Activated CD4-positive, alpha-beta T cell treated with anti-CD3 and anti-CD28 coated beads, Interleukin-2, Interleukin-6, amounts not matched to agents 100 ng/mL and 50 ng/mL, durations not matched to agents 16 hours and 8 hours (primary cell): ENCODE results near the gene UBE2V1.
"Not testable (repeated sequence)": the region's sequence is repeated elsewhere in the genome, so short reads cannot be mapped to it uniquely, and the experiment has no call there.

ENCODE experiments used
- DNase-seq: peaks from one replicate; pipeline ENCODE4 v3.0.0-alpha.2; 2020

The UBE2V1 gene

DNA sequence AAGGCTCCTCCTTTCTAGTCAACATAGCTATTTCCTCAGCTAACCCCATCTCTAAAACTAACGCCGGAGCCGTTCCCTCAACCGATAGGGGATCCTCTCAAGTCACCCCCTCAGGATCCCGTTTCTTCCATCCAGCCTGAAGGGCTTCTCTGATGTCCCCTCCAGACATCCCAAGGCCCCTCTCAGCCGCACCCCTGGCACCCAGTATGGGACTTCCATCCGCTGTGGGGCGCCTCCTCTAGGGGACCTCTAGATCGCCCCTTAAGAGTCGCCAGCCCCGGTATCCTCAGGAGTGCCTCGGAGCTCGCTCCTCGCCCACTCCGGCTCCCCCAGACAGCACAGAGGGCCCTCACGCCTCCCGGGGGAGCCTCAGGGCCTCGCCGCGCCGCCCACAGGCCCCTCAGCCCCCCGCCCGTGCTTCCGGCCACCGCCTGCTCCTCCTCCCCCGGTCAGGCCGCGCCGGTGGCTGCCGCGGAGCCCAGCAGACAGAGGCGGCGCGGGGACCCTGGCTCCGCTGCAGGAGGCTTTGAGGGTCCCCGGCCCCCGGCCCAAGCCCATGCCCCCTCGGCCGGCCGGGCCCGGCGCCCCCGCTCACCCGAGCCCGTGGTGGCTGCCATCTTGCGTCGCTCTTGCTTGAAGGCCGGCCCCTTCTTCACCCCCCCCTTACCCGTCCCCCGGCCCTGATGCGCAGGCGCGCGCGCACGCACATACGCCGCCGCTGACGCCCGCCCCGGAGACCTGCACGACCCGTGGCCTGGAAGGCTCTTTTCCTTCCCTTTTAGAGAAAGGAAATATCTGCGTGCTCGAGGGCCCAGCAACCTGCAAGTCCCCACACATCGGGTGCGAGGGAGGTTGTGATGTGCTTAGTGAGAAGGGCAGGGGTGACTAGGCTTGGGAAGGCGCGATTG lies at the start of gene UBE2V1:
Gene UBE2V1, minus strand, starts transcription at position 639 of the 908 bp plus-strand sequence. Its CDS starts 22 bp downstream, at position 617.
- peak; percentile 93 for DNase-seq

DNA sequence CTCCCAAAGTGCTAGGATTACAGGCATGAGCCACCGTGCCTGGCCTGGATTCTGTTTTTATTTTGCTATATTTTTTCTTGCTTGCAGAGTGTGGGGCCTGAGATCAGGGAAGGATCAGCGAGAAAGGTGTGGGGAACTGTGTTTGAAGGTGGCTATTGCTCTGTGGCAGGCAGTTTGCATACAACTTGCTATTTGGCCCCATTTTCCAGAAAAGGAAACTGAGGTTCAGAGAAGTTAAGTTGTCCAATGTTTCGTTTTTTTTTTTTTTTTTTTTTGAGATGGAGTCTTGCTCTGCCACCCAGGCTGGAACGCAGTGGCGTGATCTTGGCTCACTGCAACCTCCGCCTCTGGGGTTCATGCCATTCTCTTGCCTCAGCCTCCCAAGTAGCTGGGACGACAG lies 48.5 kb upstream of the UBE2V1 start:
- not testable (repeated sequence) for DNase-seq

DNA sequence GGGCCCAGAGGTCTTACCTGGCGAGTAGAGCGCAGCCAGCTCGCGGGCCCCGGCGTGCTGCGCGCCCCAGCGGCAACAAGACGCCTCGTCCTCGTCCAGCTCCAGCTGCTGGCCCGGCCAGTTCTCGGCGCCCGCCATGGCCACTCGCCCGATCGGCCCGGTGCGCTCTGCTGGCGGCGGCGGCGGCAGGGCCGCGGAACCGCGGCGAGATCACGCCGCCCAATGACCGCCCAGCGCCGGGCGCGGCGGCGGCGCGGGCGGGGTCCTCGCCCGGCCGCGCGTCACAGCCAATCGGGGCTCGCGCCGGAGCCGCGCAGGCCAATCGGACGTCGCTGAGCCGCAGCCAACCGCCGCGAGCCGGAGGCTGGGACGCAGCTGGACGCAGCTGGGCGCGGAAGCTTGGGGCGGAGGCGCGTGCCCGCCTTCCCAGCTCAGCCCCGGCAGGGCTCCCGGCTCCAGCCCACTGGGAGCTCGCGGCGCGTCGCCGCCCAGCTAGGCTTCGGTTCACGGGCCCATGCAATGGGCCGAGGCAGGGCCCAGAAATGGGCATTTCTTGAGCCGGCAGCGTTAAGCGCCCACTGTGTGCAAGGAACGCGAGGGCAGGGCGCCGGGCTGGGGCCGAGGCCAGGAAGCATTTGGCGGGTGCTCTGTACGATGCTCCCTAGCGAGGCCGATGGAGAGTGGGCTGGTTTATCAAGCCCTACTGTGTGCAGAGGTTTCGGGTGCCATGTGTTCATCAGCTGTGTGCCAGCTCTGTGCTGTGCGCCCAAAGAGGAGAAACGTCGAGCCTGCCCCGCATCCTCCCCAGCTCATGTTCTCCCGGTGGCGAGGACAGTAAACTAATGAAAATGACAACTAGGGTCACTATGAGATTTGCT lies 40.8 kb upstream of the UBE2V1 start, which contains the start of gene PEDS1:
Gene PEDS1, minus strand, starts transcription at position 224 of the 878 bp plus-strand sequence. Its CDS starts 86 bp downstream, at position 138.
- peak; percentile 92 for DNase-seq

DNA sequence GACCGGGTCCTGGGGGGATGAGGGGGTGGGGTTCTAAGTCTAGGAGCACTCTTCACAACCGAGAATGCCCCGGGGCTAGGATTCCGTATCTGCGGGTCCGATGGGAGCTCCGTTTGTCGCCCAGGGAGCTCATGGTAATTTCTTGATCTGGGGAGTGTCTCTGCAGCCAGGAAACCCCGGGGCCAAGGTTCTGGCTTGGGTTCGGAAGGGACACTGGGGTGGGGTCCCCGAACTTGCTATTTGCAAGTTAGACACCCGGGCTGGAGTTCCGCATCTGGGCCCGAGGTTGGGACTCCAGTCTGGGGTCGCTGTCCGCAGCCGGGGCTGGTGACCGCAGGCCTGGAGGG lies 40.2 kb upstream of the UBE2V1 start:
- no peak for DNase-seq

DNA sequence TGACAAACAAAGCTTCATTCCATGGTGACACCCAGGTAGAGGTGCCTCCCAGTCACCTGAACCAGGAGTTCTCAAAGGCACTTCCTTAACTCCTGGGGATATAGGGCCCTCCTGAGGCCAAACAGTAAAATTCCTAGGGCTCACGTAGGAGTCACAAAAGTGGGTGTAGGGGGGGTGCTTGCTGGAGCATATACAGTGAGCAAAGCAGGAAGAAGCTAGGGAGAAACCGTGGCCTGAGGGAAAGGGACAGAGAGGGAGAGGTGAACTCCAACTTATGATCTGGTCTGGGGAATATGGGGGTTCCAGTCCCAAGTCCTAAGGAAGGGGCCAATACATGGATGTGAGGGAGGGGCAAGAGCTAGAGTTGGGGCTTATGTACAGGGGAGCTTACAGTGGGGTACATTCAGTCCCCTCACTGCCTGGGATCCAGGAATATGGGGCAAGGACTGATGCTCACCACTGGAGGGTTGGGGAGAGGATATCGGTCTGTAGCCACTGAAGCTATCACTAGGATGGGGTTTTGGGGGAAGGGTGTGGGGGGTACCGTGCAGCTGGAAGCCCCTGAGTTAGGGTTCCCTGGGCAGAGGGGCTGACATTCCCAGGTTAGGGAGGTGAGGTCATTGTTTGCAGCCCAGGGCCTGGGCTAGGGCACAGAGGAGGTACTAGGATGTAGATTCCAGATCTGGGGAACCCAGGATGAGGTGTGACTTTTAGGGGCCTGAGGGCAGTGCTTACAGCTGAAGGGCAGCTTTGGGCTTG lies 39.6 kb upstream of the UBE2V1 start:
- no peak for DNase-seq

DNA sequence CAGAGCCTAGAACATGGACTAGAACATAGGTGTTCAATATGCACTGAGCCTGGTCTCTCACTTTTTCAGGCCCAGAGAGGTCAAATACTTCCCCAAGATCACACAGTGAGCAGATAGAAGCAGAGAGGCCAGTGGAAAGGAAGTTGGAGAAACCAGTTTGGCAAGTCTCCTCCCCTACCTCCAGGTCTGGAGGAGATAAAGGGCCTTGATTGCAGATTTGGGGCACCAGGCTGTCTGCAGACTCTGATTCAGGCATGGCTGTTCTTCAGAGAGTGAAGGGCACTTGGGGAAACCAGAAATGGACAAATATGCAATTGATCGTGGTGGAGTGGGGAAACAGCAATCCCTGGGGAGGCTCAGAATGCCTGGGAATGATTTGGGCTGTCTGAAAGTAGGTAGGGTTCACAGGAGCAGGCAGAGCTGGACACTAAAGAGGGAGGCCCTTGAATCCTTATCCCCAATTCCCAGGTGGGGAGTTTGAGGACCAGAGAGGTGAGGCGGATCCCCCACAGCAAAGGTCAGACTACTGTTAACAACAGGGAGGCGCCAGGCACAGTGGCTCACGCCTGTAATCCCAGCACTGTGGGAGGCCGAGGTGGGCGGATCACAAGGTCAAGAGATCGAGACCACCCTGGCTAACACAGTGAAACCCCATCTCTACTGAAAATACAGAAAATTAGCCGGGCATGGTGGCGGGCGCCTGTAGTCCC lies 38.2 kb upstream of the UBE2V1 start:
- DNase-seq, result no peak

DNA sequence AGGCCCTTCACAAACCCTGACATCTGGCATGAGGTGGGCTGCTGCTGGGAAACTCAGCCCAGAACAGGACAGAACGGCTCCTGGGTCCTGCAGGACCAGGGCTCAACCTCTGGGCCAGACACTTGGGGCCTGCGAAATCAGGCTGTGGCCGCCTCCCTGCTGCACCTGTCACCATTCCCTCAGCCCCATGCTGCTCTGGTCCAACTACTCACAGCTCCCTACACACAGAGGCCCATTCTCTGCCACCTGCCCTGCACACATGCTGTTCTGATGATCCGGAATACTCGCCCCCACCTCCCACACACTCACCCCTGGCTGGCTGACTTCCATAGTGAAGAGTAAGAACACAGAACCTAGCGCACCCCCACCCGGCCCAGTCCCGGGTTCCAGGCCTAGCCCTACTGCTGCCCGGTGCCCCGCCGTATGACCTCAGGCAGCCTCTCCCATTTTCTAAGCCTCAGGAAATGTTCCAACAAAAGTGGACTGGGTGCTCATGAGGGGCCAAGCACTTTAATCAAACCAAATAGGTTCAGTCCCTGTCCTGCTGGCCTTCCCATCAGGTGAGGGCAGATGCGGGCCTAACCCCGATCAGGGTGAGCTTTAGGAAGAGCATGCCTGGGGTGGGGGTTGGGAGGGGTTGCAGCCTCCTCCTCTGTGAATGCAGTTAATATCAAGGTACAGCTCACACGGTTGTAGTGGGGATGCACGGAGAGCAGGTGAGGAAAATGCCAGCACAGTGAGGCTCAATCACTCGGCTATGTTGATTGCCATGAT lies 36.7 kb upstream of the UBE2V1 start:
- DNase-seq, result no peak

DNA sequence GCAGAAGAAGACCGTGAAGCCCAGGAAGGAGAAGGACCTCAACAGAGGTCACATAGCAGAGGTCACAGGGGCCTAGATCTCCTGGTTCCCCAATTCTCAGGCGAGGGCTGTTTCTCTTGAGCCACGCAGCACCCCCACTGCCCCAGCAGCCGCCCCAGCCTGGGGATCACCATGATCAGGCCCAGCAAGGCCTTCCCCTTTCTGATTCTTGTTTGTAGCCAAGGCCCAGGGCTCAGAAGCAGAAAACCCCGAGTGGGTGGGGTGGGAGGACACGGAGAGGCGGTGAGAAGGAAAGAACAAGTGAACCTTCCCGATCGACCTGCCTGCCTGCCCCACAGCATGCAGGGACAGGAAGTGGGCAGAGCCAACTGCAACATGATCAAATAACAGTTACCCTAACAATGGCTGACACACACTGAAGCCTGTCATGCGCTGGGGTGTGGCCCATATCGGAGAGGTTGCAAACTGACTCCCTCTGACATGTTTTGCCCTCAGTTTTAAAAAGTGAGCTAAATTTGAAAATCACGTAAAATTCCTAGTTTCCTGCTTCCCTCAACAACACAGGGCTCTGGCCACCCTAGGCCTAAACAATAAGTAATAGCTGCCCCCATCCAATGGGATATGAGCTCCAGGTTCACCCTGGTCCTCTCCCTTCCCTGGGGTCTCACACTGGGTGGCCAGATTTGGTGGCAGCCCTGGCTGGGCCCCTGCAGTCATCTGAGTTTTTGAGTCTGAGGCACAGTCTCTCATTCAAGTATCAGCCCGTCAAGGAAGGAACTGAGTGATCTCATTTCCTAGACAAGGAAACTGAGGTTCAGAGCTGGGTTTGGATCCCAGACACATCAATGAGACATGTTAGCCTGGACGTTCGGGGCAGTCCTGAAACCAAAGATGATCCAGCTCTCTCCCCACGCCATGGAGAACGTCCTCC lies 34.0 kb upstream of the UBE2V1 start:
- DNase-seq, result peak; percentile 83

DNA sequence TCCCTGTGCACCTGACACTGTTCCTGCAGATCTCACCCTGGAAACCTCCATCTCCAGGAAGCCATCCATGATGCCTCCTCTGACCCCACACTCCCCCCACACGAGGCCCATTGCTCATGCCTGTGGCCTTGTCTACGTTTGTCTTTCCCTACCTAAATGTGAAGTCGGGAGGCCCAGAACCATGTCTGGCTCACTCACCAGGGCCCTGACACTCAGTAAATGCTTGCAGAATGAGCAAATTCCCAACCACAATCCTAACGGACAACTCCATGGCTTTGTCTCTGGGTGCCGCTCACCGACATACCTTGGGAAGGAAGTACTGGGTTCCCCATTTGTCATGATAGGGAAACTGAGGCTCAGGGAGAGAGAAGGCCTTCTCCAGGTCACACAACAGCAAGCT lies 33.3 kb upstream of the UBE2V1 start:
- DNase-seq, result no peak

DNA sequence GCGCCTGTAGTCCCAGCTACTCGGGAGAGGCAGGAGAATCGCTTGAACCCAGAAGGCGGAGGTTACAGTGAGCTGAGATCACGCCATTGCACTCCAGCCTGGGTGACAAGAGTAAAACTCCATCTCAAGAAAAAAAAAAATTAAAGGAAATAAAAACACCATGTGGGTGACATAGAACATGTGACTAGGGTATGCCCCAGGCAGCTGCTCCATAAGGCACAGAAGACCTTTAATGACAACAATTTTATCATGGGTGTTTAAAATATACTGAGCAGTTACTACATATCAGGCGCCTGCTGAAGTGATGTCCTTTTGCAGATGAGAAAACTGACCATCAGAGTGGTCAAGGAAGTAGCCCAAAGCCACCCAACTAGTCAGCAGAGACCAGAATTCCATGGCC lies 32.6 kb upstream of the UBE2V1 start:
- DNase-seq, result no peak

DNA sequence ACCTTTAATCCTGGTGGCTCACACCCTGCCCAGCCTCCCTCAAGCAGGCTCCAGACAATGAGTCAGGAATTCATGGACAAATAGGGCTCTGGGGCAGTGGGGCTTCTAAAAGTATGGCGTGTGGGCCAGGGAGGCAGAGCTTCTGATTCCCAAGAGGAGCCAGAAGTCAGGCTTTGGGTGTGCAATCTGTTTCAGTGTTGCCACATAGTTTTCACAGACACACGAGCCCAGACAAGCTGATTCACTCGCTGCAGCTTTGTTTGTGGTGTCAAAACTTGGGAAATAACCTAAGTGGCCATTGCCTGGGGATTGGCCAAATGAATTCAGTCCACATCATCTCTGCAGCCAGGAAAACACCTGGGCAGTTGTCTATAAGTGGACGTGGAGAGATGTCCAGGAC lies 31.4 kb upstream of the UBE2V1 start:
- DNase-seq, result no peak

DNA sequence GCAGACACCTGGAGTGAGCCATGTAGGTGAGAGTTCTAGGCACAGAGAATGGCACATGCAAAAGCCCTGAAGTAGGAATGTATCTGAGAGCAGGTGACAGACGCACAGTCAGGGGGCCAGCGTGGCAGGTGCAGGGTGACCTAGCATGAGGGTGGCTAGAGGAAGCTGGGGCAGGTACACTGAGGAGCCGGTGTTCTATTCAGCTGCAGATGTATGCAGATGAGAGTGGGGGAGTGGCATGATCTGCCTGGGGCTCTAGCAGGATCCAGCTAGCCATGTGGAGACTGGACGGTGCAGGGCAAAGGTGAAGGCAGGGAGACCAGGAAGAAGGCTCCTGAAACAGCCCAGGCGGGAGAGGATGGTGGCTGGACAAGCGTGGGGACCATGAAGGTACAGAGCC lies 29.9 kb upstream of the UBE2V1 start:
- DNase-seq, result no peak

DNA sequence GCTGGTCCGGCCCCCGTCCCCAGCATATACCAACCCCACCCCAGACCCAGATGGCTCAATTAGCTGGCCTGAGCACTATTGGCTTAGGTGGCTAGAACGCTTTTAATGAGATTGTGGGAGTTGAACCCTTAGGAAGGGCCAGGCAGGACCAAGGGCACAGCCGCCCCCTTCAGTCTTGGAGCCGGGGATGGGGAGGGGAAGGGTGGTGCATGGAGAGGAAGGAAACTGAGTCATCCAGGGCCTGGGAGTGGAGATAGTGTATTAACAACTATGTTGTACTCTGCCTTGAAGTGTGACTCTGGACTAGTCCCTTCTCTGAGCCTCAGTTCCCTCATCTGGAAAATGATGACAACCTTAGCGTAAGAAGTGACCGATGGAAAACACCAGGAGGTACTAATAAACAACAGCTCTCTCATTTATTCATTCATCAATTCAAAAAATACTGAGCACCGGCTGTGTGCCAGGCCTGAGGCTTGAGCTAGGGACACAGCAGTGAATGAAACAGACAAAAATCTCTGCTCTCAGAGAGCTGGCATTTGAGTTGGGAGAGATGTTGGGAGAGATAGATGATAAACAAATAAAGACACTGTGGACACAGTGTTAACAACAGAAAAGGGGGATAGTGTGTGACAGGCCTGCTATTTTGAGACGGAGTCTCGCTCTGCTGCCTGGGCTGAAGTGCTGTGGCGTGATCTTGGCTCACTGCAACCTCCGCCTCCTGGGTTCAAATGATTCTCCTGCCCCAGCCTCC lies 29.0 kb upstream of the UBE2V1 start:
- no peak for DNase-seq

DNA sequence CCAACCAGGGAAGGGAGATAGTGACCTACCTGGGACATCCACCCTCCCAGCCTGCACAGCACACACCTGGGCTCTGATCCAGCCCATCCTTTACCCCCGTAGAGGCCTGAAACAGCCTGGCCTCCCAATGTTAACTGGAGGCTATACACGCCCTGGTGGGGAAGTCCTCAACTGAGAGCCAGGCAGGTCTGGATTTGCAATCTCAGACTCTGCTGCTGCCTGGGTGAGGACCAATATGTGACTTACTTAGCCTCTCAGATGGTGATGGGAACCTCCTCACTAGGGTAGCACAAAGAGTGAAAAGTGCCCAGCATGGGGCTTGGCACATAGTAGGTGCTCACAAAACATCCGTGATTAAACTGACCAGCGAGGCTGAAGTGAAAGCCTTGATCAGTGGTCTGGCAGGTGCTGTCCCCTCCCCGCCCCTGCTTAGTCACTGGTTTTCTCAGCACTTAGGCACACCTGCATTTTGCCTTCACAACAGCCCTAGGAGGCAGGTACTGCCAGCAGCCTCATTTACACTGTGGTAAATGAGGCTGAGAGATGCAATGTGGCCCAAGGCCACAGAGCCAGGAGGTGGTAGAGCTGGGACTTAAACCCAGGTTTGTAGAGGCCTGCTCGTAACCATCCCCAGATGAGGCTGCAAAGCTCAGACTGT lies 28.2 kb upstream of the UBE2V1 start:
- DNase-seq, result no peak

DNA sequence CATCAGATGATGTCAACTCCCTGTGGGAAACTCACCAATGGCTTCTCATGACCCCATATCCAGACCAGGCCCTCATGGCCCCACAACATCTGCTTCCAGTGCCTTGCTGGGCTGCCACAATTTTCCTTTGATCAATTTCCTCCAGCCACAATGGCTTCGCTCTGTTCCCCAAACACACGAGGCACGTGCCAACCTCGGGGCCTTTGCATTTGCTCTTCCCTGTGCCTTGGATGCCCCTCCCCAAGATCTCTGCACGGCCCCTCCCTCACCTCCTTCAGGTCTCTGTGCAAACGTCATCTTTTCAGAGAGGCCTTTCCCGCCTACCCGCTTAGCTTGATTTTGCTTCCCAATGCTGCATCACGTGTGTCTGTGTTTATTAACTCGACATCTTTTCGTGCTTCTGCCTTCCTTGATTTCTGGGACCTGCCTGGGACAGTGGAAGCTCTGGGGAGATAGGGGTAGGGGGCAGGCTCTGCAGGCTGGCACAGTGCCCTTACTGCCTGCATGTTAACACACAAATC lies 27.4 kb upstream of the UBE2V1 start:
- no peak for DNase-seq

DNA sequence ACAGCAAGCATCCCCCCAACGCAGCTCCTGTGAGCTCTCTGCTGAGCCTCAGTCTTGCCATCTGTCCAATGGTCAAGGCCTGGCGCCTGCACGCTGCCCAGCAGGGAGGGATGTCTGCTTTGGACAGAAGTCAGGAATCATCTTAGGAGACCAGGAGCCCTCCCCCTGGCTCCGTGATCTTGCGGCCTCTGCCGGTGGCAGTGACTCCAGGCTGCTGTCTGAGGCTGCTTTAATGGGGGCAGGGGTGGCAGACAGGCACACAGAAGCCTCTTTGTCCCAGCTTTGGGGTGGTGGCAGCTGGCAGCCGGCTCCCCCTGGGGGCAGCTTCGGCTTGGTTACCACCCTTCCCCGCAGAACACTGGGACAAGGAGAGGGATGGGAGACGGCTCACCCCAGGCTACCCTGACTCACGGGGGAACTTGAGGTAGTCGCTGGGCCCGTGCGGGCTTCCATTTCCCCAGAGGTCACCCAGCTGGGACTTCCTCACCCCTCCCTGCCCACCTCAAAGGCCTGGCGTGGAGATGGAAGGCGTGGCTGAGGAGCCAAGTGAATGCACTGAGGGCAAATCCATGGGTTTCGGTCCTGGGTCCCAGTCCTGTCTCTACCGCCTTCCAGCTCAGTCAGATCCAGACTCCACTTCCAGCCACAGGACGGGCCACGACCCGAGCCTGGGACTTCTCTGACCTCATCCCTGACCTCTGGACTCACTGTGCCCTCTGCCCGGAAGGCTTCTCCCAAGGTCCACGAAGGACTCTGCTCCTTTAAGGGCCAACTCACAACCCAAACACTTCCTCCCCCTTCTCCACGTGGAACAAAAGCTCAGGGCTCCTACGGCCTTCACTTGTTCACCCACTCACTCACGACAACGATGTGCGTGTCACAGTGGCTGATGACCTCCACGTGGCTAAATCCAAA lies 25.8 kb upstream of the UBE2V1 start:
- DNase-seq, result no peak

DNA sequence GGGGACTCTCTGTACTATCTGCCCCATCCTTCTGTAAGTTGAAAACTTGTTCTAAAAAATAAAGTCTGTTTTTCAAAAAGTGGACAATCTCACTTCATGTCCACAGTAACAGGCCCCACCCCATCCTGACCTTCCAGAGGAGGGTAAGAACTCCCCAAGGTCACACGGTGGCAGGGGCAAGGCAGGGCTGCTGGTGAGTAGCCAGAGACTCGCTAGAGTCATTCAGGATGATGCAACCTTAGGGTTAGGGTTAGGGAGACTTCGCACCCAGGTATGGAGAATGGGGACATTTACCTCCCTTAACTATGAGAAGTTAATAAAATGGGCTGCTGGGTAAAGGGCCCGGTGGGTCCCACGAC lies 25.1 kb upstream of the UBE2V1 start:
- DNase-seq, result no peak

DNA sequence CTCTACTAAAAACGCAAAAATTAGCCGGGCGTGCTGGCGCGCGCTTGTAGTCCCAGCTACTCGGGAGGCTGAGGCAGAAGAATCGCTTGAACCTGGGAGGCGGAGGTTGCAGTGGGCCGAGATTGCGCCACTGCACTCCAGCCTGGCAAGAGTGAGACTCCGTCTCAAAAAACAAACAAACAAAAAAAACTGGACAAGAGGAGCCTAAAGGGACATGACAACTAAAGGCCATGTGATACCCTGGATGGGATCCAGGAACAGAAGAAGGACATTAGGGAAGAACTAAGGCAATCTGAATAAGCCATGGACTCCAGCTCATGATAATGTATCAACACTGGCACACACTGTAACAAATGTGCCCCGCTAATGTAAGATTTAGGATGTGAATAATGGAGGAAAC lies 24.8 kb upstream of the UBE2V1 start:
- DNase-seq, result not testable (repeated sequence)
